ACC112 (cell line): ENCODE results near the gene UBE2L6.
"Not testable (repeated sequence)": the region's sequence is repeated elsewhere in the genome, so short reads cannot be mapped to it uniquely, and the experiment has no call there.

Source experiments
- H2AFZ ChIP-seq: fragments of 200-600 bp; sonication (generic); one replicate; pipeline ENCODE4 v1.6.0; 2017; ENCODE audit warnings: antibody characterized with exemption, low read length; ENCODE audit not compliant: unreplicated experiment
- H3K27ac ChIP-seq: fragments of 200-600 bp; sonication (generic); 2 replicates; pipeline ENCODE4 v1.5.1; 2014; ENCODE audit warnings: low read depth, mild to moderate bottlenecking, antibody characterized with exemption, low read length, moderate library complexity
- H3K27me3 ChIP-seq: fragments of 200-600 bp; sonication (generic); 2 replicates; pipeline ENCODE4 v1.6.1; 2014; ENCODE audit warnings: mild to moderate bottlenecking, antibody characterized with exemption, low read length, moderate library complexity, mixed read lengths; ENCODE audit not compliant: insufficient read depth
- H3K36me3 ChIP-seq: fragments of 200-600 bp; sonication (generic); 2 replicates; pipeline ENCODE4 v1.6.1; 2016; ENCODE audit warnings: mild to moderate bottlenecking, antibody characterized with exemption, low read length, moderate library complexity, mixed read lengths; ENCODE audit not compliant: insufficient read depth
- H3K4me1 ChIP-seq: fragments of 200-600 bp; sonication (generic); one replicate; pipeline ENCODE4 v1.6.1; 2016; ENCODE audit warnings: low read length, mixed read lengths; ENCODE audit not compliant: insufficient read depth, unreplicated experiment, control insufficient read depth
- H3K4me3 ChIP-seq: fragments of 200-600 bp; sonication (generic); 2 replicates; pipeline ENCODE4 v1.5.1; 2014; ENCODE audit warnings: mild to moderate bottlenecking, low read depth, low read length
- H3K79me2 ChIP-seq: fragments of 200-600 bp; sonication (generic); one replicate; pipeline ENCODE4 v1.6.0; 2016; ENCODE audit warnings: low read length; ENCODE audit not compliant: control insufficient read depth, unreplicated experiment, insufficient read depth

The UBE2L6 gene

DNA sequence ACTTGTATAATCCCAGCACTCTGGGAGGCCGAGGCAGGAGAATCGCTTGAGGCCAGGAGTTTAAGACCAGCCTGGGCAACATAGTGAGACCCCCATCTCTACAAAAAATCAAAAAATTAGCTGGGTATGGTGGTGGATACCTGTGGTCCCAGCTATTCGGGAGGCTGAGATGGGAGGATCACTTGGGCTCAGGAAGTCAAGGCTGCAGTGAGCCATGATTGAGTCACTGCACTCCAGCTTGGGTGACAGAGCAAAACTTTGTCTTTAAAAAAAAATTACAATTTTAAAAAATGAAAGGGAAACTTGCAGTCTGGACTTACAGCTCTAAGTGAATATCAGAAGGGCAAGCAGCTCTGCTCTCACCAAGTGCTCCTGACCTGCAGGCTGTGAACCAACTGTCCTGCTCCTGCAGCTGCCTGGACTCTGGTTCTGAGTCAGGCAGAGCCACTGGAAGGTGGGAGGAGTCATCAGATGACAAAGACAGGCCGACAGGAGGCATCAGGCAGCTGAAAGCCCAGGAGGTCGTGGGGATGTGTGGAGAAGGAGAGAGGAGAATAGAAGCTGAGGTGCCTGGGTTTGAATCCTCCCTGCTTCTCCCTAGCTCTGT is 20.5 kb downstream of the UBE2L6 start:
- H3K27ac ChIP-seq: no peak overlapping the region

DNA sequence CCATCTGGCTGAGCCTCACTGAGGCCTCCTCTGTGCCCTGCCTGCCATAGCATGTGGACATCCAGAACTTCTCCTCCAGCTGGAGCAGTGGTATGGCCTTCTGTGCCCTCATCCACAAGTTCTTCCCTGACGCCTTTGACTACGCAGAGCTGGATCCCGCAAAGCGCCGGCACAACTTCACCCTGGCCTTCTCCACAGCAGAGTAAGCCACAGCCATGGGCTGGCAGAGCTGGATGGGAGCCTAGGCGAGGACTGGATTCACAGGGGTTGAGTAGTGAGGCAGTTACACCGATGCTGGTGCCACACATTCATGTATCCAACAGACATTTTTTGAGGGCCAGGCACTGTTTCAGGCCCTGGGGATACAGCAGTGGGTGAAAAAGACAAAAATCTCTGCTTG is 21.0 kb downstream of the UBE2L6 start:
- no peak overlapping the region for H2AFZ ChIP-seq
- H3K4me3 ChIP-seq: no peak overlapping the region
- no peak overlapping the region for H3K27ac ChIP-seq
- H3K4me1 ChIP-seq: no peaks in the 10 kb centered on the region
- no peaks in the 10 kb centered on the region for H3K79me2 ChIP-seq
- H3K36me3 ChIP-seq: peaks cover 22% of the 10 kb centered on the region
- H3K27me3 ChIP-seq: no peaks in the 10 kb centered on the region

More for the DNA sequence above, 20.5 kb downstream of the UBE2L6 start:
- Histone ChIP-seq H3K4me3 (no peak overlapping the region), H3K36me3 (peaks cover 27% of the 10 kb centered on the region), H3K79me2 (no peaks in the 10 kb centered on the region), H3K4me1 (no peaks in the 10 kb centered on the region), H2AFZ (no peak overlapping the region), H3K27me3 (no peaks in the 10 kb centered on the region)

DNA sequence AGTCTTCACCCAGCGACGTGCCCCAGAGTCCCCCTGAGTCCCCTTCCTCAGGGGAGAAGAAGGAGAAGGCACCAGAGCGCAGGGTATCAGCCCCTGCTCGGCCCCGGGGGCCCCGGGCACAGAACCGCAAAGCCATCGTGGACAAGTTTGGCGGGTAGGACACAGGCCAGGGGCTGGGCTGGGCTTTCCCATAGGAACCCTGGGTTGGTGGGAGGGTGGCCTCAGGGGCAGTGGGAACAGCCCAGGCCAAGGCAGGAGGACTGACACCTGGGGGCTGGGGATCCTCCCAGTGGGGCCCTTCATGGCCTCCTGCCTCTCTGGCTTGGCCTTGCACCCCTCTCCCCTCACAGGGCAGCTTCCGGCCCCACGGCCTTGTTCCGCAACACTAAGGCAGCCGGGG is 21.6 kb downstream of the UBE2L6 start:
- Histone ChIP-seq H3K36me3 (peaks cover 20% of the 10 kb centered on the region; the same call in 1 of the 2 replicates), H3K27me3 (no peaks in the 10 kb centered on the region), H2AFZ (no peak overlapping the region), H3K79me2 (no peaks in the 10 kb centered on the region), H3K4me1 (no peaks in the 10 kb centered on the region), H3K27ac (no peak overlapping the region), H3K4me3 (no peak overlapping the region)

DNA sequence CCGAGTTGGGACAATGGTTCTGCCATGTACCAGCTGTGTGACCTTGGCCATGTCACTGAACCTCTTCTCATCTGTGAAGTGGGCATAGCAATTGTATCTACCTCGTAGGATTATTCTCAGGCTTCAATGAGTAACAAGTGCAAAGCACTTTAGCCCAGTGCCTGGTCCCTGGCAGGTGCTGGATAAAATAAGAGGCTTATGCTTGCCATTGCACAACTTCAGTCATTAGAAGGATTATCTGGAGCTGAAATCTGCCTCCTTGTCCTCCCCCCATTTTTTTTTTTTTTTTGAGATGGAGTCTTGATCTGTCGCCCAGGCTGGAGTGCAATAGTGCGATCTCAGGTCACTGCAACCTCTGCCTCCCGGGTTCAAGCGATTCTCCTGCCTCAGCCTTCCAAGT is 22.9 kb downstream of the UBE2L6 start:
- H3K27me3 ChIP-seq: no peaks in the 10 kb centered on the region
- H2AFZ ChIP-seq: no peak overlapping the region
- no peak overlapping the region for H3K4me3 ChIP-seq
- H3K4me1 ChIP-seq: no peaks in the 10 kb centered on the region
- H3K36me3 ChIP-seq: peaks cover 8% of the 10 kb centered on the region; the same call in 1 of the 2 replicates
- no peaks in the 10 kb centered on the region for H3K79me2 ChIP-seq
- no peak overlapping the region for H3K27ac ChIP-seq

DNA sequence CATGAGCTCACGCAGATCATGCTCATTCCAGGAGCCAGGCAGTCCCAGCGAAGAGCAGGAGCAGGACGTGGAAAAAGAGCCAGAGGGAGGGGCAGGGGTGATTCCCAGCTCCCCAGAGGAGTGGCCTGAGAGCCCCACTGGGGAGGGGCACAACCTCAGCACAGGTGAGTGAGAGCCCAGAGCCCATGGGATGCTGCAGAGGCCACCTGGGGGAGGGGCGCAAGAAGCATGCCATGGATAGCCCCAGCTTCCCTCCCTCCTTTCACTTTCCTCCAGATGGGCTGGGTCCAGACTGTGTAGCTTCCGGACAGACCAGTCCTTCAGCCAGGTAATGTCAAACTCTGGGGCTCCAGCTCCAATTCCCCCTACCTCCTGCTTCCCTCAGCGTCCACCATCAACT is 23.9 kb downstream of the UBE2L6 start:
- H3K36me3 ChIP-seq: peaks cover 8% of the 10 kb centered on the region; the same call in 1 of the 2 replicates
- no peak overlapping the region for H2AFZ ChIP-seq
- no peak overlapping the region for H3K4me3 ChIP-seq
- H3K4me1 ChIP-seq: no peaks in the 10 kb centered on the region
- H3K27me3 ChIP-seq: no peaks in the 10 kb centered on the region
- no peaks in the 10 kb centered on the region for H3K79me2 ChIP-seq
- no peak overlapping the region for H3K27ac ChIP-seq

DNA sequence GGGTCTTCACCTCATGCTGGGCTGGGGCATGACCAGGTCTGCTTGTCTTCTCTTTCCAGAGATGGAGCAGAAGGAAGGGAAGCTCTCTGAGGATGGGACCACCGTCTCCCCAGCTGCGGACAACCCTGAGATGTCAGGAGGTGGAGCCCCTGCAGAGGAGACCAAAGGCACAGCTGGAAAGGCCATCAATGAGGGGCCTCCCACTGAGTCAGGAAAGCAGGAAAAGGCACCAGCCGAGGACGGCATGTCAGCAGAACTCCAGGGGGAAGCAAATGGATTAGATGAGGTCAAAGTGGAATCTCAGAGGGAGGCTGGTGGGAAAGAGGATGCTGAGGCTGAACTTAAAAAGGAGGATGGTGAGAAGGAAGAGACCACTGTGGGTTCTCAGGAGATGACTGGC is 24.9 kb downstream of the UBE2L6 start:
- H3K27me3 ChIP-seq: no peaks in the 10 kb centered on the region
- no peak overlapping the region for H3K27ac ChIP-seq
- H3K4me3 ChIP-seq: no peak overlapping the region
- no peaks in the 10 kb centered on the region for H3K4me1 ChIP-seq
- 0 out of 2 replicates have a peak, but pooled peaks cover 4% of the 10 kb centered on the region for H3K36me3 ChIP-seq
- no peak overlapping the region for H2AFZ ChIP-seq
- no peaks in the 10 kb centered on the region for H3K79me2 ChIP-seq

DNA sequence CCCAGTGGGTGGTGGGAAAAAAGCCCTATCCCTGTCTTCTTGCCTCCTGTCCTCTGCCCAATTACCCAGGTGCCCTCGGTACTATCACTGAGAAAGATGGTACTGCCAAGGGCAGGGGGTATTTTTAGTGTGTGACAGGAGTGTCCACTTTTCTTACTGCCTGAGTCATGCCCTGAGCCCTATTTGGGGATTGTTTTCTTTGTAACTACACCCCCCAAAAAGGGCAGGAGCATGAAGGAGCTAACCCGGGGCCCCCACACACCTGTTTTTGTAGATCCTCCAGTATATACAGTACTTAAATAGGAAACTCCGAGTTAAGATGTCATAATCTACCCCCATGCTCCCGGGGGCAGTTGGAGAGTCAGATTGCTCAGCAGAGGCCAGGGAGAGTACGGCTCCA is 26.3 kb downstream of the UBE2L6 start:
- Histone ChIP-seq H3K27ac (no peak overlapping the region), H3K4me3 (no peak overlapping the region), H3K36me3 (no peaks in the 10 kb centered on the region), H3K27me3 (no peaks in the 10 kb centered on the region), H3K79me2 (no peaks in the 10 kb centered on the region), H2AFZ (no peak overlapping the region), H3K4me1 (no peaks in the 10 kb centered on the region)

DNA sequence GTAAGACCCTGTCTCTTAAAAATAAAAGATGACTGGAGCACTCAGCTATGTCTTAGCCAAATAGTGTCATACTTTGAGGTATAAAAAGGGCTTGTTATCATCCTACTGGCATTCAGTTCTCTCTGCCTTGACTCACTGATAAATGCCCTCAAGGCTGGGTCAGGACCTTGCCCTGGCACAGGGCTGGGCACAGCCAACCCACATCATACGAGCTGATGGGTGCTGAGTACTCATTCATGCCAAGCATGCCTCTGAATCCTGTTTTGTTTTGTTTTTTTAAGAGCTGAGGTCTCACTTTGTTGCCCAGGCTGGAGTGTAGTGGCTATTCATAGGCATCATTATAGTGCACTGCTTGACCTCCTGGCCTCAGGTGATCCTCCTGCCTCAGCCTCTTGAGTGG is 28.1 kb downstream of the UBE2L6 start:
- Histone ChIP-seq H3K79me2 (no peaks in the 10 kb centered on the region), H3K27me3 (no peaks in the 10 kb centered on the region), H3K4me3 (no peak overlapping the region), H3K27ac (no peak overlapping the region), H3K36me3 (no peaks in the 10 kb centered on the region), H2AFZ (no peak overlapping the region), H3K4me1 (no peaks in the 10 kb centered on the region)

DNA sequence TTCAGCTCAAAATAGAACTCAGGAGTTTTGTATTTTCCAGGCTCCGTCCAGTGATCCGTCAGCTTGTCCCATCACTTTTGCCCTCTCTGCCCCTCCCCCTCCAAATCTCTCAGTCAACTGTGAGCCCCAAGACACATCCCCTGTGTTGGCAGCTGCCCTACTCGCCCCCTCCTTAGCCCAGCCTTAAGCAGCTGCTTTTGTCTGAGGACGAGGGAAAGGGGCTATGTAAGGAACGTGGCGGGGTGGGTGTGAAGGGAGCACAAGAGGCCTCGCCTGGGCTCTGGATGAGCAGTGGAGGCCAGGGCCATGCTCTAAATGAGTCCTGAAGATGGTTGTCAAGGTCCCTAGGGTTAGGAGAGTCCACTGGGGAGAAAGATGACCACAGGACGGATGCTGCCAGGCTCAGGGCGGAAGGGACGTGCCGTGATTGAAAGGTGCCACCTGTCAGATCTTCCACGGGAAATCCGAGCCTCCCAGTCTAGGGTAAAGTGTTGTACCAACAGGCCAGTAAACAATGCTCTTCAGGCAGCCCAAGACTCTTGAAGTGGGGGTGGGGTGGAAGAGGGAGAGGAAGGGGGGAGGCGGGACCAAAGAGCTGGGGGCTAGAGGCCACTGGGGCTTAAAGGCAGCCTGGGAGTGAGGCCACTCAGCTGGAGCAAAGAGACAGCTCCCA is 30.4 kb downstream of the UBE2L6 start, which contains the start of gene SMTNL1:
Gene SMTNL1, plus strand, starts transcription at position 649 of the 673 bp plus-strand sequence. CDS start 5,048 bp downstream, outside the sequence.
- Histone ChIP-seq H3K4me3 (no peak within 1 kb of the TSS), H2AFZ (no peak within 1 kb of the TSS), H3K79me2 (no peaks in the 10 kb centered on the region), H3K27ac (no peak within 1 kb of the TSS), H3K4me1 (no peaks in the 10 kb centered on the region), H3K36me3 (no peaks in the 10 kb centered on the region), H3K27me3 (no peaks in the 10 kb centered on the region)

DNA sequence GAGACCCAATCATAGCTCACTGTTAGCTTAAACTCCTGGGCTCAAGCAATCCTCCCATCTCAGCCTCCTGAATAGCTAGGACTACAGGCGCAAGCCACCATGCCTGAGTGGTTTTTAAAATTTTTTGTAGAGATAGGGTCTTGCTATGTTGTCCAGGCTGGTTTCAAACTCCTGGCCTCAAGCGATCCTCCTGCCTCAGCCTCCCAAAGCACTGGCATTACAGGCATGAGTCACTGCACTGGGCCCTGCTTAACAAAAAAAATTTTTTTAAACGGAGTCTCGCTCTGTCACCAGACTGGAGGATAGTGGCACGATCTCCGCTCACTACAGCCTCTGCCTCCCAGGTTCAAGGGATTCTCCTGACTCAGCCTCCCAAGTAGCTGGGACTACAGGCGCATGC is 33.0 kb downstream of the UBE2L6 start:
- not testable (repeated sequence) for H2AFZ ChIP-seq, H3K36me3 ChIP-seq, H3K27ac ChIP-seq, H3K79me2 ChIP-seq, H3K27me3 ChIP-seq, H3K4me3 ChIP-seq
- peaks cover 11% of the 10 kb centered on the region for H3K4me1 ChIP-seq
